ENCODE results near the gene KRT15.

Gene KRT15

DNA sequence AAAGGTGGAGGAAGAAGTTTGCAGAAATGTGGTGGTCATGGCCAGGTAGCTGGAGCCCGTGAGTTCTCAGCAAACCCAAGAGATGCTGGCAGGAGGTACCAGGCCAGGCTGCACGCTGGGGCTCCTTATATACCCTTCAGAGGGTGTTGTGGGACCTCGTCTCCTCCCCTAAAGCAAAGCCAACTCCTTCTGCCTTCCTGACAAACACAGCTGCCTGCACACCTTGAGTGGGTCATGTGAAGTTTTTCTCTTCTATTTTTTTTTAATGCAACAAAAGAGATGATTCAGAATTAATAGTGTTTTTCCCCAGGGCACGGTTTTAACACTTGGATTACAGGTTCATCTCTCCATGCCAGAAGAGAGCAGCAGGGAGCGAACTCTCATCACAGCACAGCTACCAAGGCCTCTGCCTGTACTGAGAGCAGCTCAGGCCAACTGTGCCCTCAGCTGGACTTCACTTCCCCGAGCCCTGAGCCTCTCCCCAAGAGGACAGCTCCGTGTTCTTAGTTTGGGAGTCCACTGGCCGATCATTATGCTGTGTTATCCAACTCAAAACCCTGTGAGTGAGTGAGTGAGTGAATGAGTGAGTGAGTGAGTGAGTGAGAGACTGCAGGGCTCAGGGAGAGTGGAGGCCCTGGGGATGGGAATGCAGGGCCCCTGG, at the start of gene KRT15:
TSS of gene KRT15 (minus strand) at position 102 of the 661 bp plus-strand sequence. CDS start at position 39, 63 bp downstream.
- DNase-seq: no peak

- DNase-seq: no peak
Measured at GRCh38 chr17:41567317-41567716, 48.6 kb upstream of the KRT15 start.

DNA sequence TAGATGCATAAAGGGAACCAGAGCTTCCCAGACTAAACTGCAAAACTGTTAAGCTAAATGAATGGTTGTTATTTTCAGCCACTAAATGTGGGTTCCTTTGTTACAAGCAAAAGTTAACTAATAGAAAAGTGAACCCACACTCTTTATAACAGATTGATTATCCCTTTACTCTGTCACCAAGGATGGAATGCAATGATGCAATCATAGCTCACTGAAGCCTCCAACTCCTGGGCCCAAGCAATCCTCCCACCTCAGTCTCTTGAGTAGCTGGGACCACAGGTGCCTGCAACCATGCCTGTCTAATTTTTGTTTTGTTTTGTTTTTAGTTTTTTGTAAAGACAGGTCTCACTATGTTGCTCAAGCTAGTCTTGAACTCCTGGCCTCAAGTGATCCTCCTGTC, 46.6 kb upstream of the KRT15 start:
- no peak for DNase-seq

DNA sequence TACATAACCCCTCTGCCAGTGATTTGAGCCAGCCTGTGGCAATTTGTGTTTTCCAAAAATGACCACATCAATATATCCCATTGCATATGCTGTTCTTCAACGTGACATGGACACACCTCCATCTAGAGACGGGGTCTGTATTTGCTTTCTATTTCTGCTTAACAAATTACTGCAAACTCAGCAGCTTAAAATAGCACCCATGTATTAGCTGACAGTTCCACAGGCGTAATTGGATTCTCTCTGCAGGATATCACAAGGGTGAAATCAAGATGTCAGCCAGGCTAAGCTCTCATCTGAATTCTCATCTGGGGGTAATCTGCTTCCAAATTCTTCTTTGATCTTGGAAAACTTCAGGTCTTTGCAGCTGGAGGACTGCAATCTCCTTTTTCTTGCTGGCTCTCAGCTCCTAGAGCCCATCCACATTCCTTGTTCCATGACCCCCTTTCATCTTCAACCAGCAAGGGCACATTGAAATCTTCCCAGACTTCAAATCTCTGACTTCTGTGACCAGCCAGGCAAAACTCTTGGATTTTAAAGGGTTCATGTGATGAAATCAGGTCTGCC, 45.0 kb upstream of the KRT15 start:
- DNase-seq: no peak

- no peak for DNase-seq
Measured at GRCh38 chr17:41561554-41561953, 42.9 kb upstream of the KRT15 start.

GRCh38 chr17:41559548-41559947, 40.9 kb upstream of the KRT15 start:
- no peak for DNase-seq

GRCh38 chr17:41556931-41557330, 38.2 kb upstream of the KRT15 start:
- DNase-seq: no peak

DNA sequence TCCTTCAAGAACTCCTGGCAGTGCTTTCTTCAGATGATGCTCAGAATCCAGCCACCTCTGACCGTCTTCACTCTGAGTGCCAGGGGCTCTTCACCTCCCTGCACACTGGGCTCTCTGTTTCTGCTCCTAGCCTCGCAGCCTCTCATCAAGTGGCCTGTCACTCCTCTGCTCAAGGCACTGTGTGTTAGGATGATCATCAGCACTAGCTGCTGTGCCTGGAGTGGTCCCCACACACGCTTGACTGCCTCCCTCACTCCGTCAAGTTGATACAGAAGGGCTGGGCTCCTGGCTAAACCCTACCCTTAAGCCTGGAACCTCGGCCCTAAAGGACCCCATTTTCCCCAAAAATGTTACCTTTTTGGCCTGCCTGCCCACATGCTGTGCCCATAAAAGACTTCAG, 37.6 kb upstream of the KRT15 start:
- DNase-seq: no peak

GRCh38 chr17:41555105-41555887, 36.6 kb upstream of the KRT15 start:
- no peak for DNase-seq

DNA sequence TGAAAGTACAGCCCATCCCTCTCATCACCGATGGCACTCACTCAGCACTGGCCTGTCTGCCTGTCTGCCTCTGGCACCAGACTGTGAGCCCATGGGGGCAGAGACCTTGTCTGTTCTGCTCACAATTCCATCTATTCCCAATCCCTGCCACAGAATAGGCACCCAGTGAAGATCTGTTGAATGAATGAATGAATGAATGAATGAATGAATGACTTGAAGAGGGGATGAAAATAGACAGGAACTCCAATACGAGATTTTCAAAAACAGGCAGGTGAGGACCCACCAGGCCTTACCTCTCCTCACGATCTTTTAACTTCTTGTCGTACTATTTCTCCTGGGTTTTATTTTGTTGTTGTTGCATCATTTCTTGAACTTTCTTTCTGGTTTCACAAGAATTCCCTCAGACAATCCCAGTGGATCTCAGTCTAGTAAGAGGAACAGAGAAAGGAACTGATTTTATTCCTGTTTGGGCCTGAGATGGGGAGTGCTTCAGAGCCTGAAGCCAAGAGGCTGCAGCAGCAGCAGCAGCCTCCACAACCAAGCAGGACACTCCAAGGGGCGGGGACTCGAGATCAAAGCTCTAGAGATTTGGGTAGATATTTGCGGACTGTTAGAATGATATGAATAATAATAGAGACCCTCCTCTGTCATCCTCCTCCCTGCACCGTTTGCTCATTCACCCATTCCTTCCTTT, 35.4 kb upstream of the KRT15 start:
- DNase-seq: no peak

DNA sequence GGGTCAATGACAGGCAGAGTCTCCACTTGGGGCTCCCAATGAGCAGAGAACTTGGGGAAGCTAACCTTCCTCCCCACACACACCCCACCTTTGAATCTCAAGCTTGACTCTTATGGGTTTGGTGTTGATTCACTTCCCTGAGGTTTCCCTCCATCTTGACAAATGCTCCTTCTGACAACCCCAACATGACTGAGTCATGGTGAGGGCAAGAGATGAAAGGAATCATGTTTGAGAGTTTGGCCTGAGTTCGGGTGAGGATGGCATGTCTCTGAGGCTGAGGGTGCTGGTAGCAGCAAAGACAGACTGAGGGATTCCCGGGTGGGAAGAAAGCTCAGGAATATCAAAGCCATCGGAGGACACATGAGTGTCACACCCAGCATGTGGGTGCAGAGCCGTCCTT, 34.5 kb upstream of the KRT15 start:
- DNase-seq: no peak

DNA sequence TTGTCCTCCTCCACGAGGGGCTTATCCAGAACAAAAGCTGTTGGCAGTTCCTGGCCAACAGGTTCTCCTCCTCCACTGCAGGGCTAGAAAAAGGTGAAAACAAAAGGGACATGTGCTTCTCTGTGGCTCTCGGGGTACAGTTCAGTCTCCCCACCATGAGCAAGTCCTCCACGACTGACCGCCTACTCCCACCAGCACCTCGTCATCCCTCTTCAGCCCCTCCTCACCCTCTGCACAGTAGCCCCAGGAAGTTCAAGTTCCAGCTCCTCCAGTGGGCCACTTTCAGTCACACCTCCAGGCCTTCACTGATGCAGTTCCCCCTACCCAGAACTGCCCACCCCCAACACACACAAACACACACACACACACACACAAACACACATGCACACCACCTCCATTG, 33.8 kb upstream of the KRT15 start:
- DNase-seq: no peak

DNA sequence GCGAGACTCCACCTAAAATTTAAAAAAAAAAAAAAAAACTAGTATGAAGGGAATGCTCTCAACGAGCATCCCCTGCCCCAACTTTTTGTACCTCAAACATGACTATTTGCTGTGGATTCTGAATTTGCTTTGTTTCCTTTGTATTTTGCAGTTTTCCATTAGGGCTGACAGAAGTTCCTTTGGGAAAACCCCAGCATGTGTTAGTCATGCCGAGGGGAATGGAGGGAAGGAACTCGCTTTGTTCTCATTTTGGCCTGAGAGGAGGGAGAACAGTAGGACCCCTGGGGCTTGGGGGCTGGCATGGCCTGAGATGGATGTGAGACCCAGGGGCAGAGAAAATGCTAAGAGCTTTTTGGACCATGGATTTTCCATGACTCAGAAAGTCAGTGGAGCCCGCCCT, 32.7 kb upstream of the KRT15 start:
- DNase-seq: no peak

DNA sequence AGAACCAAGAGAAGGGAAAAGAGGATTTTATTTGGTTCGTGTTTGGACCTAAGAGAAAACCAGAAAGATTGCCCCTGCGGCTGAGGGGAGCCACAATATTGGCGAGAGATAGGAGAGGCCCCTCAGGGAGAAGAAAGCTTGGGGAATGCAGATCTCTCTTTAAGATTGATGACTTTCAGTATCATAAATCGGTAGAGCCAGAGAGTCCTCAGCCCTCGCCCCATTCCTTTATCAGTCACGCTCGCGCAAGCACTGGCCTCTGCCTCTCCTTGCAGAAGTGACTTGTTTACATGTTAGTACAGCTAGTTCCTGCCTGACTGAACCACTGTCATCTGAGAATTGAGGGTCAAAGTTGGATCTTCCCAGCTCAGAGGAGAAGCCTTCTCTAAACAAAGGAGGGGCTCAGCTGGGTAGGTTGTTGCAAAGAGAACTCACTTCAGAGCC, 30.9 kb upstream of the KRT15 start:
- DNase-seq: no peak

GRCh38 chr17:41548844-41549595, 30.3 kb upstream of the KRT15 start:
- peak; percentile 30 for DNase-seq

- no peak for DNase-seq
Measured at GRCh38 chr17:41547921-41548843, 29.5 kb upstream of the KRT15 start.

DNA sequence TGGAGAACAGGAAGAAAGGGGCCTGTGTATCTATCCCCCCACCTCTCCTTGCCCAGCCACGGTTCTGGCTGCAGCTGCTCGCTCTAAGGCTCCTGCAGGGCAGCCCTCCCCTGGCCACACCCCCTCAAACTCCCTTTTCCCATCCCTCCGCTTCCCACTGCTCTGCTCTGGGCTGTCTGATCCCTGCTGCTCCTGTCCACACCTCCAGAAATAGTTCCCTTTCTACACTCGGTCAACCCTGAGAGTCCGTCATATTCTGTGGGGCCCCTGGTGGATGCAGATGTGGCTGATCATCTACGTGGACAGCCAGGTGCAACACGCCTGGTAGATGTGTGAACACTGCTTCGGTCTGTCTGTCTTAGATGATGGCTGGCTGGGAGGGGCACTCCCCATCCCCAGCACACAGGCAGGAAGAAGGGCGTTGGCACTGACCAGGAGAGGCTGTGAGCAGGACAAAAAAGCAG, 28.7 kb upstream of the KRT15 start:
- DNase-seq: no peak

- DNase-seq: no peak
Measured at GRCh38 chr17:41546819-41547218, 28.1 kb upstream of the KRT15 start.

- DNase-seq: no peak
Measured at GRCh38 chr17:41545829-41546410, 27.2 kb upstream of the KRT15 start.

DNA sequence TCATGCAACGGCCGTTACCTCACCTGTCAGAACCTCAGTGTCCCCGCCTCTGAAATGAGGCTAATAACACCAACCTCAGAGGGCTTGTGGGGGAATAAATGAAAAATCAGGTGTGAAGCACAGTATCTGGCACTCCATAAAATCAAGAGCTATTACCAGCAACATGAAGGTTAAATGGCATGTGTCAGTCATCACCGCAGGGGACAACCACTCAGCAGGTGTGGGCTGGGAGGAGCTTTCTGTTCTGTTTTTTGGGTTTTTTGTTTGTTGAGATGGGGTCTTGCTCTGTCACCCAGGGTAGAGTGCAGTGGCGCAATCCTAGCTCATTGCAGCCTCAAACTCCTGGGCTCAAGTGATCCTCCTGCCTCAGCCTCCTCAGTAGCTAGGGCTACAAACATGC, 26.2 kb upstream of the KRT15 start:
- no peak for DNase-seq

GRCh38 chr17:41544491-41544892, 25.8 kb upstream of the KRT15 start:
- no peak for DNase-seq
